ENCODE data around the gene RAB8A. TPM values are rescaled to one million over a fixed set of nuclear protein-coding genes. Genes with fewer than 3 reads are reported as not detected.
A peak's percentile ranks its signal among the peaks of the same experiment; 100 is the strongest.
"Not testable (repeated sequence)": the region's sequence is repeated elsewhere in the genome, so short reads cannot be mapped to it uniquely, and the experiment has no call there.

RAB8A gene
- total and polyA plus RNA-seq, 10 donors = 31.5 to 104 (median 81.7) TPM

DNA sequence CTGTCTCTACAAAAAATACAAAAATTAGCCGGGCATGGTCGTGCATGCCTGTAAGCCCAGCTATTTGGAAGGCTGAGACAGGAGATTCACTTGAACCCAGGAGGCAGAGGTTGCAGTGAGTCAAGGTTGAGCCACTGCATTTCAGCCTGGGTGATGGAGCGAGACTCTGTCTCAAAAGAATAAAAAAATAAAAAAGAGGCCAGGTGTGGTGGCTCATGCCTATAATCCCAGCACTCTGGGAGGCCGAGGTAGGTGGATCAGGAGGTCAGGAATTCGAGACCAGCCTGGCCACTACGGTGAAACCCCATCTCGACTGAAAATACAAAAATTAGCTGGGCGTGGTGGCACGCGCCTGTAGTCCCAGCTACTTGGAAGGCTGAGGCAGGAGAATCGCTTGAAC is 24.3 kb upstream of the RAB8A start:
- H3K9me3 ChIP-seq; intact Hi-C loops (cut with DNase I; ENCODE audit: low total_unique reads); DNase-seq; H3K27me3 ChIP-seq (replicated peaks in 1 of 7): not testable (repeated sequence)
- Histone ChIP-seq H3K4me1 (peaks cover 40 to 96% (median 75%) of the 10 kb centered on the region in 6 donors), H3K4me3 (peak overlapping the region in 1 of 8 donors; percentile 52), H3K27ac (peak overlapping the region in 6 of 8 donors; percentile 80 to 86 (median 84)), H3K36me3 (peaks cover 13 to 100% (median 93%) of the 10 kb centered on the region in 6 donors)
- 80 to 90% (median 87%) methylated on average over 11 of the region's 11 CpGs for WGBS, 5 donors
- peak in 2 of 3 donors; percentile 12 to 16 for TF ChIP-seq POLR2AphosphoS5 (IDR thresholded peaks at IDR 0.05)

- no peak for DNase-seq
- Histone ChIP-seq H3K27ac (peak overlapping the region in 5 of 8 donors; percentile 80 to 86 (median 84)), H3K36me3 (peaks cover 13 to 100% (median 93%) of the 10 kb centered on the region in 6 donors), H3K4me1 (peaks cover 40 to 96% (median 74%) of the 10 kb centered on the region in 6 donors), H3K9me3 (no peaks in the 10 kb centered on the region), H3K27me3 (replicated peaks in 1 of 7) (no peaks in the 10 kb centered on the region), H3K4me3 (no peak overlapping the region)
- TF ChIP-seq POLR2AphosphoS5 (IDR thresholded peaks at IDR 0.05) (peak in 1 of 3 donors; percentile 34), POLR2A (IDR thresholded peaks at IDR 0.05) (no peak)
- WGBS, 5 donors = 68 to 83% (median 76%) methylated on average over 12 of the region's 12 CpGs
- intact Hi-C loops (cut with DNase I; ENCODE audit: low total_unique reads) = no loop called here
Observed at GRCh38 chr19:16087940-16088339, 23.7 kb upstream of the RAB8A start.

GRCh38 chr19:16088351-16089009 is 23.2 kb upstream of the RAB8A start:
- peaks cover 13 to 100% (median 93%) of the 10 kb centered on the region in 6 donors for H3K36me3 ChIP-seq

GRCh38 chr19:16089010-16089846 is 22.5 kb upstream of the RAB8A start:
- peaks cover 13 to 100% (median 94%) of the 10 kb centered on the region in 6 donors for H3K36me3 ChIP-seq
- 71 to 84% (median 71%) methylated on average over 10 of the region's 10 CpGs for WGBS, 5 donors
- H3K9me3 ChIP-seq = no peaks in the 10 kb centered on the region
- peak overlapping the region in 5 of 8 donors; percentile 48 to 86 (median 84) for H3K27ac ChIP-seq
- intact Hi-C loops (cut with DNase I; ENCODE audit: low total_unique reads) = no loop called here
- no peaks in the 10 kb centered on the region for H3K27me3 ChIP-seq (replicated peaks in 1 of 7)
- H3K4me1 ChIP-seq = peaks cover 38 to 96% (median 69%) of the 10 kb centered on the region in 6 donors
- no peak for DNase-seq
- no peak overlapping the region for H3K4me3 ChIP-seq
- TF ChIP-seq, protein P1, sequence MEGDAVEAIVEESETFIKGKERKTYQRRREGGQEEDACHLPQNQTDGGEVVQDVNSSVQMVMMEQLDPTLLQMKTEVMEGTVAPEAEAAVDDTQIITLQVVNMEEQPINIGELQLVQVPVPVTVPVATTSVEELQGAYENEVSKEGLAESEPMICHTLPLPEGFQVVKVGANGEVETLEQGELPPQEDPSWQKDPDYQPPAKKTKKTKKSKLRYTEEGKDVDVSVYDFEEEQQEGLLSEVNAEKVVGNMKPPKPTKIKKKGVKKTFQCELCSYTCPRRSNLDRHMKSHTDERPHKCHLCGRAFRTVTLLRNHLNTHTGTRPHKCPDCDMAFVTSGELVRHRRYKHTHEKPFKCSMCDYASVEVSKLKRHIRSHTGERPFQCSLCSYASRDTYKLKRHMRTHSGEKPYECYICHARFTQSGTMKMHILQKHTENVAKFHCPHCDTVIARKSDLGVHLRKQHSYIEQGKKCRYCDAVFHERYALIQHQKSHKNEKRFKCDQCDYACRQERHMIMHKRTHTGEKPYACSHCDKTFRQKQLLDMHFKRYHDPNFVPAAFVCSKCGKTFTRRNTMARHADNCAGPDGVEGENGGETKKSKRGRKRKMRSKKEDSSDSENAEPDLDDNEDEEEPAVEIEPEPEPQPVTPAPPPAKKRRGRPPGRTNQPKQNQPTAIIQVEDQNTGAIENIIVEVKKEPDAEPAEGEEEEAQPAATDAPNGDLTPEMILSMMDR (IDR thresholded peaks at IDR 0.05 in 8 of 11, conservative IDR thresholded peaks at IDR 0.05 in 3 of 11) = no peak
- TF ChIP-seq POLR2AphosphoS5 (IDR thresholded peaks at IDR 0.05) (no peak), POLR2A (IDR thresholded peaks at IDR 0.05) (no peak)

More at GRCh38 chr19:16088351-16089009, 23.2 kb upstream of the RAB8A start:
- TF ChIP-seq POLR2AphosphoS5 (IDR thresholded peaks at IDR 0.05) = peak in 2 of 3 donors; percentile 47 to 71
- TF ChIP-seq POLR2A (IDR thresholded peaks at IDR 0.05) = no peak
- Histone ChIP-seq H3K27me3 (replicated peaks in 1 of 7) (no peaks in the 10 kb centered on the region), H3K9me3 (no peaks in the 10 kb centered on the region), H3K4me3 (no peak overlapping the region), H3K4me1 (peaks cover 36 to 96% (median 71%) of the 10 kb centered on the region in 6 donors), H3K27ac (peak overlapping the region in 5 of 8 donors; percentile 80 to 86 (median 84))
- intact Hi-C loops (cut with DNase I; ENCODE audit: low total_unique reads) = no loop called here
- no peak for DNase-seq
- WGBS, 5 donors = 60 to 78% (median 66%) methylated on average over 17 of the region's 17 CpGs

DNA sequence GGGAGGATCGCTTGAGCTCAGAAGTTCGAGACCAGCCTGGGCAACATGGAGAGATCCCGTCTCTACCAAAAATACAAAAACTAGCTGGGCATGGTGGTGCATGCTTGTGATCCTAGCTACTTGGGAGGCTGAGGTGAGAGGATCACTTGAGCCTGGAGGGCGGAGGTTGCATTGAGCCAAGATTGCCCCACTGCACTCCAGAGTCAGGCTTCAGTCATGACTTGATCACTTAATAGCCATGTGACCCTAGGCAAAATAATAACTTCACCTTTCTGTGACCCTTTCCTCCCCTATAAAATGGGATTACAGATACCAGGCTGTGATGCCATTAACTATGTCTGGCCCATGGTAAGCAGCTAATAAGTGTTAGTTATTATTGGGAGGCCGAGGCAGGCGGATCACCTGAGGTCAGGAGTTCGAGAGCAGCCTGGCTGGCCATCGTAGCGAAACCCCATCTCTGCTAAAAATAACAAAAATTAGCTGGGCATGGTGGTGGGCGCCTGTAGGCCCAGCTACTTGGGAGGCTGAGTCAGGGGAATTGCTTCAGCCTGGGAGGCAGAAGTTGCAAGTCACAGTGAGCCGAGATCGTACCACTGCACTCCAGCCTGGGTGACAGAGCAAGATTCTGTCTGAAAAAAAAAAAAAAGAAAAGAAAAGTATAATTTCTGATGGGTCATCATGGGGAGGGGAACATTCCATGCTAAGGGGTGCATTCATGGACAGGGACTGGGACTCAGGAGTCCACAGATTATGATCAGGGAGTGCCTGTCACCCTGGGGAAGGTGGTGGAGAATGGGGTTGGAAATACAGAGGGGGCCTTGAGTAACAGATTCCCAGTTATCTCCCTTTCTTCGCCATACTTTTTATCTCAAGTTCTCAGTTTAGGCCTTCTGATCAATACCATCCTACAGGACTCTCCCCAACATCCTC is 19.9 kb upstream of the RAB8A start:
- H3K9me3 ChIP-seq = no peaks in the 10 kb centered on the region
- H3K4me1 ChIP-seq = peaks cover 25 to 96% (median 67%) of the 10 kb centered on the region in 6 donors
- peak overlapping the region in 4 of 8 donors; percentile 3 to 73 (median 32) for H3K27ac ChIP-seq
- intact Hi-C loops (cut with DNase I; ENCODE audit: low total_unique reads) = no loop called here
- no peak for DNase-seq
- TF ChIP-seq POLR2AphosphoS5 (IDR thresholded peaks at IDR 0.05) (peak in 1 of 3 donors; percentile 18), POLR2A (IDR thresholded peaks at IDR 0.05) (no peak)
- H3K27me3 ChIP-seq (replicated peaks in 1 of 7) = no peaks in the 10 kb centered on the region
- no peak overlapping the region for H3K4me3 ChIP-seq
- 93 to 98% (median 94%) methylated on average over 13 of the region's 13 CpGs for WGBS, 5 donors
- peaks cover 18 to 100% (median 99%) of the 10 kb centered on the region in 6 donors for H3K36me3 ChIP-seq
